ENCODE results near the gene NES.

- no peak for TF ChIP-seq SPI1 (IDR thresholded peaks at IDR 0.05; ENCODE audit: borderline replicate concordance, low read depth)
- TF ChIP-seq CTCF (IDR thresholded peaks at IDR 0.05; ENCODE audit: insufficient read depth, low read length), result no peak
Measured at GRCh38 chr1:156658945-156659574, 18.1 kb downstream of the NES start.
